ENCODE results near the gene CAPZA2.
"Not testable (repeated sequence)": the region's sequence is repeated elsewhere in the genome, so short reads cannot be mapped to it uniquely, and the experiment has no call there.

Gene CAPZA2

GRCh38 chr7:116961966-116962673 is 99.7 kb downstream of the CAPZA2 start:
- not testable (repeated sequence) for H3K4me1 ChIP-seq (ENCODE audit: control insufficient read depth, insufficient read depth, low read length); H3K27me3 ChIP-seq (ENCODE audit: control insufficient read depth, insufficient read depth, low read length); H3K9me3 ChIP-seq (ENCODE audit: control insufficient read depth, insufficient read depth, low read length); H3K9ac ChIP-seq (ENCODE audit: low read depth, low read length); H3K36me3 ChIP-seq (ENCODE audit: control insufficient read depth, insufficient read depth, low read length); H3K4me3 ChIP-seq (ENCODE audit: low read depth, low read length)

GRCh38 chr7:116963234-116963633 is 100.8 kb downstream of the CAPZA2 start:
- no peaks in the 10 kb centered on the region for H3K9me3 ChIP-seq (ENCODE audit: control insufficient read depth, insufficient read depth, low read length)
- no peaks in the 10 kb centered on the region for H3K36me3 ChIP-seq (ENCODE audit: control insufficient read depth, insufficient read depth, low read length)
- peaks cover 3% of the 10 kb centered on the region for H3K4me1 ChIP-seq (ENCODE audit: control insufficient read depth, insufficient read depth, low read length)
- no peak overlapping the region for H3K9ac ChIP-seq (ENCODE audit: low read depth, low read length)
- H3K4me3 ChIP-seq (ENCODE audit: low read depth, low read length) = no peak overlapping the region
- H3K27me3 ChIP-seq (ENCODE audit: control insufficient read depth, insufficient read depth, low read length) = no peaks in the 10 kb centered on the region

- Histone ChIP-seq H3K36me3 (ENCODE audit: control insufficient read depth, insufficient read depth, low read length) (no peaks in the 10 kb centered on the region), H3K27me3 (ENCODE audit: control insufficient read depth, insufficient read depth, low read length) (no peaks in the 10 kb centered on the region), H3K4me1 (ENCODE audit: control insufficient read depth, insufficient read depth, low read length) (peaks cover 15% of the 10 kb centered on the region), H3K9me3 (ENCODE audit: control insufficient read depth, insufficient read depth, low read length) (no peaks in the 10 kb centered on the region), H3K4me3 (ENCODE audit: low read depth, low read length) (no peak overlapping the region), H3K9ac (ENCODE audit: low read depth, low read length) (no peak overlapping the region)
Measured at GRCh38 chr7:116966601-116967000, 104.2 kb downstream of the CAPZA2 start.

GRCh38 chr7:116967254-116967922 is 105.0 kb downstream of the CAPZA2 start:
- Histone ChIP-seq H3K9me3 (ENCODE audit: control insufficient read depth, insufficient read depth, low read length) (no peaks in the 10 kb centered on the region), H3K36me3 (ENCODE audit: control insufficient read depth, insufficient read depth, low read length) (no peaks in the 10 kb centered on the region), H3K27me3 (ENCODE audit: control insufficient read depth, insufficient read depth, low read length) (no peaks in the 10 kb centered on the region), H3K9ac (ENCODE audit: low read depth, low read length) (no peak overlapping the region), H3K4me1 (ENCODE audit: control insufficient read depth, insufficient read depth, low read length) (peaks cover 23% of the 10 kb centered on the region), H3K4me3 (ENCODE audit: low read depth, low read length) (no peak overlapping the region)

- Histone ChIP-seq H3K27me3 (ENCODE audit: control insufficient read depth, insufficient read depth, low read length) (no peaks in the 10 kb centered on the region), H3K4me3 (ENCODE audit: low read depth, low read length) (no peak overlapping the region), H3K36me3 (ENCODE audit: control insufficient read depth, insufficient read depth, low read length) (no peaks in the 10 kb centered on the region), H3K9ac (ENCODE audit: low read depth, low read length) (no peak overlapping the region), H3K9me3 (ENCODE audit: control insufficient read depth, insufficient read depth, low read length) (no peaks in the 10 kb centered on the region), H3K4me1 (ENCODE audit: control insufficient read depth, insufficient read depth, low read length) (peaks cover 23% of the 10 kb centered on the region)
Measured at GRCh38 chr7:116967983-116968382, 105.6 kb downstream of the CAPZA2 start.

- Histone ChIP-seq H3K36me3 (ENCODE audit: control insufficient read depth, insufficient read depth, low read length) (no peaks in the 10 kb centered on the region), H3K4me1 (ENCODE audit: control insufficient read depth, insufficient read depth, low read length) (peaks cover 23% of the 10 kb centered on the region), H3K9ac (ENCODE audit: low read depth, low read length) (no peak overlapping the region), H3K27me3 (ENCODE audit: control insufficient read depth, insufficient read depth, low read length) (no peaks in the 10 kb centered on the region), H3K9me3 (ENCODE audit: control insufficient read depth, insufficient read depth, low read length) (no peaks in the 10 kb centered on the region), H3K4me3 (ENCODE audit: low read depth, low read length) (no peak overlapping the region)
Measured at GRCh38 chr7:116968631-116969030, 106.2 kb downstream of the CAPZA2 start.

GRCh38 chr7:116969371-116969902 is 107.0 kb downstream of the CAPZA2 start:
- Histone ChIP-seq H3K4me1 (ENCODE audit: control insufficient read depth, insufficient read depth, low read length) (peaks cover 23% of the 10 kb centered on the region), H3K27me3 (ENCODE audit: control insufficient read depth, insufficient read depth, low read length) (no peaks in the 10 kb centered on the region), H3K4me3 (ENCODE audit: low read depth, low read length) (no peak overlapping the region), H3K9ac (ENCODE audit: low read depth, low read length) (no peak overlapping the region), H3K36me3 (ENCODE audit: control insufficient read depth, insufficient read depth, low read length) (no peaks in the 10 kb centered on the region), H3K9me3 (ENCODE audit: control insufficient read depth, insufficient read depth, low read length) (no peaks in the 10 kb centered on the region)

- Histone ChIP-seq H3K27me3 (ENCODE audit: control insufficient read depth, insufficient read depth, low read length) (no peaks in the 10 kb centered on the region), H3K9ac (ENCODE audit: low read depth, low read length) (peak overlapping the region; percentile 70), H3K9me3 (ENCODE audit: control insufficient read depth, insufficient read depth, low read length) (no peaks in the 10 kb centered on the region), H3K36me3 (ENCODE audit: control insufficient read depth, insufficient read depth, low read length) (no peaks in the 10 kb centered on the region), H3K4me3 (ENCODE audit: low read depth, low read length) (no peak overlapping the region), H3K4me1 (ENCODE audit: control insufficient read depth, insufficient read depth, low read length) (peaks cover 23% of the 10 kb centered on the region)
Measured at GRCh38 chr7:116970238-116970910, 108.0 kb downstream of the CAPZA2 start.

- not testable (repeated sequence) for H3K4me3 ChIP-seq (ENCODE audit: low read depth, low read length); H3K9me3 ChIP-seq (ENCODE audit: control insufficient read depth, insufficient read depth, low read length); H3K9ac ChIP-seq (ENCODE audit: low read depth, low read length); H3K36me3 ChIP-seq (ENCODE audit: control insufficient read depth, insufficient read depth, low read length); H3K27me3 ChIP-seq (ENCODE audit: control insufficient read depth, insufficient read depth, low read length)
- H3K4me1 ChIP-seq (ENCODE audit: control insufficient read depth, insufficient read depth, low read length) = peaks cover 23% of the 10 kb centered on the region
Measured at GRCh38 chr7:116971153-116971552, 108.8 kb downstream of the CAPZA2 start.

Measured in iPS-15b (cell line).